Neural crest cell (in vitro differentiated cells): ENCODE data around the gene SAMD8. TPM values are rescaled to one million over a fixed set of nuclear protein-coding genes. Genes with fewer than 3 reads are reported as not detected.

Experiments used
- DNase-seq: peaks from one replicate; pipeline ENCODE4 v3.0.0; 2021; ENCODE audit warnings: low read depth, mixed read lengths, low spot score
- H3K27ac Mint-ChIP-seq: one replicate; pipeline ENCODE4 v1.8.0; 2021; ENCODE audit warnings: mild to moderate bottlenecking, mixed read lengths; ENCODE audit not compliant: unreplicated experiment
- H3K27me3 Mint-ChIP-seq: 2 replicates; pipeline ENCODE4 v1.8.0; 2021; ENCODE audit warnings: low read depth, mild to moderate bottlenecking, mixed read lengths
- H3K36me3 Mint-ChIP-seq: 2 replicates; pipeline ENCODE4 v1.8.0; 2021; ENCODE audit warnings: low read depth, mild to moderate bottlenecking, mixed read lengths
- H3K4me1 Mint-ChIP-seq: 2 replicates; pipeline ENCODE4 v1.8.0; 2021; ENCODE audit warnings: mixed read lengths
- H3K4me3 Mint-ChIP-seq: one replicate; pipeline ENCODE4 v1.8.0; 2021; ENCODE audit warnings: mild to moderate bottlenecking, mixed read lengths
- H3K9me3 Mint-ChIP-seq: 2 replicates; pipeline ENCODE4 v1.8.0; 2021; ENCODE audit warnings: mixed read lengths
- total RNA-seq: library from RNA; stranded (reverse); gene quantifications from 2 replicates; pipeline ENCODE4 v1.2.1, GENCODE V29; 2021
- TF ChIP-seq, protein P1 (sequence below): fragments of 200-600 bp; sonication (generic); conservative IDR thresholded peaks from 2 replicates; pipeline ENCODE4 v1.5.0; 2021; ENCODE audit warnings: antibody characterized with exemption, mild to moderate bottlenecking

SAMD8 gene
- total RNA-seq, 1 donor from 2014 or later: 18.7 TPM

DNA sequence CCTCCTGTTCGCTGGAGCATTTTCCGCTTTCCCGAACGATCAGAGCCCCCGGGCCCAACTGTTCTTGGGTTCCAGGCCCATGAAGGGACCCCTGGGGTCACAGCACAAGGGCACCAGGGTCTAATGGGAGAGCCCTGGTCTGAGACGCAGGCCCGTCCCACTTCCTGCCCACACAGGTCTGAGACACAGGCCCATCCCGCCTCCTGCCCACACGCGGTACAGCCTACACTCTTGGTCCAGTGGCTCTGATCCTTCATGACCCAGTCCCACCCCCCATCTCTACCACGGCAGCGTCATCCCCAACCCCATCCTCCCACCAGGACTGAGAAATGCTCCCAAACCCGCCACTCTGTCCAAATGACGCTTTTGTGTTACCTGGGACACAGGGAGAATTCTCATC, 38.7 kb upstream of the SAMD8 start:
- no peaks in the 10 kb centered on the region for H3K9me3 Mint-ChIP-seq
- peaks cover 19% of the 10 kb centered on the region for H3K4me1 Mint-ChIP-seq
- no peak overlapping the region for H3K27ac Mint-ChIP-seq
- no peaks in the 10 kb centered on the region for H3K27me3 Mint-ChIP-seq
- DNase-seq: no peak
- TF ChIP-seq, protein P1, sequence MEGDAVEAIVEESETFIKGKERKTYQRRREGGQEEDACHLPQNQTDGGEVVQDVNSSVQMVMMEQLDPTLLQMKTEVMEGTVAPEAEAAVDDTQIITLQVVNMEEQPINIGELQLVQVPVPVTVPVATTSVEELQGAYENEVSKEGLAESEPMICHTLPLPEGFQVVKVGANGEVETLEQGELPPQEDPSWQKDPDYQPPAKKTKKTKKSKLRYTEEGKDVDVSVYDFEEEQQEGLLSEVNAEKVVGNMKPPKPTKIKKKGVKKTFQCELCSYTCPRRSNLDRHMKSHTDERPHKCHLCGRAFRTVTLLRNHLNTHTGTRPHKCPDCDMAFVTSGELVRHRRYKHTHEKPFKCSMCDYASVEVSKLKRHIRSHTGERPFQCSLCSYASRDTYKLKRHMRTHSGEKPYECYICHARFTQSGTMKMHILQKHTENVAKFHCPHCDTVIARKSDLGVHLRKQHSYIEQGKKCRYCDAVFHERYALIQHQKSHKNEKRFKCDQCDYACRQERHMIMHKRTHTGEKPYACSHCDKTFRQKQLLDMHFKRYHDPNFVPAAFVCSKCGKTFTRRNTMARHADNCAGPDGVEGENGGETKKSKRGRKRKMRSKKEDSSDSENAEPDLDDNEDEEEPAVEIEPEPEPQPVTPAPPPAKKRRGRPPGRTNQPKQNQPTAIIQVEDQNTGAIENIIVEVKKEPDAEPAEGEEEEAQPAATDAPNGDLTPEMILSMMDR: no peak
- no peak overlapping the region for H3K4me3 Mint-ChIP-seq
- no peaks in the 10 kb centered on the region for H3K36me3 Mint-ChIP-seq

DNA sequence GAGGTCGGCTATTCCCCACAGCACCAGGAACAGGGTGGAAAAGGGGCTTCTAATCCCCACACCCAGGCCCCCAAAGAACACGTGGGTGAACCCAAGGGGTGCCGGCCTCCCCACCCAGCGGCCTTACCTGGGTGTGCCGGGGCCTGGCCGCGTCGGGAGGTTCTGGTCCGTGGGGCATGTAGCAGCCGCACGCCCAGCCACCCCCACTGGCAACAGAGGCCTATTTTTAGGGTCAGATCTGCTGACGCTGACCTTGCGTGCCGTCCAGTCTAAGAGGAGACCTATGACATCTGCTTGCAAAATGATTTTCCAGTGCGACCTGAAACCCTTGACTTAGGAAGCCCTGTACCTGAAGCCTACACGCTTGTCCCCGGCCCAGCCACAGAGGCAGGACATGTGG, 38.0 kb upstream of the SAMD8 start:
- TF ChIP-seq, protein P1: no peak
- H3K4me3 Mint-ChIP-seq: no peak overlapping the region

DNA sequence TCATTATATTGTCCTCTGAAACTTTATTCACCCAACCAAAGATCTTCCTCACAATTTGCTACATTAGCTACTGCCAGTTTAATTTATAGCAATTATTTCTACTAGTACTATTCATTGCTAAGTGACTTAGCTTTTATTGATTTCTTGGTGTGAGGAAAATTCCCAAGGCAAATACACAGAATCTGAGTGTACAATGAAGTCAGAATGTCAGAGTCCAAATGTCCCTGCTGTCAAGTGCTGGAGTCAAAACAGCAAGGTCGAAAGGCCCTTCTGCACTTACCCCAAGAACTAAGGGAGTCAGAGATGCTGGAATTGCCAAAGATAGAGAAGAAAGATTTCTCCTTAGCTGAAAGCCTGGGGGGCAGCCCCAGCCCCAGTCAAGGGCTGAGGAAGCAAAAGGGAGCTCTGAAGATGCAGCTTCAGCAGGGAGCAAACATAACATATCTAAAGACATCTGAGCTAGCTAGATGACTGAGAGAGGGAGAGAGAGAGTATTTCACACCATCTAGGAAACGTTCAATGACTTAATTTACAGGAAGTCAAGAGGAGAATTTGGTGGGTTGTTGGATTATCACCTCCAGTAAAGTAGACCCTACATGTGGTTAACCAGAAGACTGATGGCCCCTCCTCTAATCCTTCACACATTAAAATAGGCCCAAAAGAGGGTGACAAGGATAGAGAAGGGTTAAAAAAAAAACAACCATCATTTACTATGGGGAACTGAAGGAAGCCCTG, 36.6 kb upstream of the SAMD8 start:
- TF ChIP-seq, protein P1: no peak
- no peak overlapping the region for H3K4me3 Mint-ChIP-seq
- peaks cover 23% of the 10 kb centered on the region for H3K4me1 Mint-ChIP-seq
- H3K27me3 Mint-ChIP-seq: no peaks in the 10 kb centered on the region
- H3K36me3 Mint-ChIP-seq: no peaks in the 10 kb centered on the region
- no peak for DNase-seq
- no peaks in the 10 kb centered on the region for H3K9me3 Mint-ChIP-seq
- no peak overlapping the region for H3K27ac Mint-ChIP-seq

More for the DNA sequence above, 38.0 kb upstream of the SAMD8 start:
- Mint-ChIP-seq H3K9me3 (no peaks in the 10 kb centered on the region), H3K36me3 (no peaks in the 10 kb centered on the region), H3K27ac (no peak overlapping the region), H3K4me1 (peaks cover 19% of the 10 kb centered on the region), H3K27me3 (no peaks in the 10 kb centered on the region)
- no peak for DNase-seq

DNA sequence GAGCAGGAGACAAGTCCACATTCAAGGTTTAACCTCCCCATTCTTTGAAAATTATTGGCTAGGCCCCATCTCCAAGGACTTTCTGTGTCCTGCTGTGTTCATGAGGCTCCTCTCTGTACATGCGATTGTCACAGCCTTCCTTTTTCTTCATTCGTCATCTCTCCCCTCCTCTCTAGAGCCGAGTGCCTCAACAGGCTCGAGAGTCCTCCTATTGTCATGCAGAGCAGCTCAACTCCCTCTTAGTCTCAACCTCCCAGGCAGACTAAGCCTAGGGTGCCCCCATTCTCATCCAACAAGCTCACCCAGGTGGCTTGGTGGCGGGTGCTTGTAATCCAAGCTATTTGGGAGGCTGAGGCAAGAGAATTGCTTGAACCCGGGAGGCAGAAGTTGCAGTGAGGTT, 35.1 kb upstream of the SAMD8 start:
- Mint-ChIP-seq H3K4me3 (no peak overlapping the region), H3K9me3 (peaks cover 3% of the 10 kb centered on the region), H3K36me3 (no peaks in the 10 kb centered on the region), H3K27ac (peak overlapping the region; percentile 11), H3K27me3 (no peaks in the 10 kb centered on the region), H3K4me1 (peaks cover 24% of the 10 kb centered on the region)
- DNase-seq: no peak
- TF ChIP-seq, protein P1: no peak

DNA sequence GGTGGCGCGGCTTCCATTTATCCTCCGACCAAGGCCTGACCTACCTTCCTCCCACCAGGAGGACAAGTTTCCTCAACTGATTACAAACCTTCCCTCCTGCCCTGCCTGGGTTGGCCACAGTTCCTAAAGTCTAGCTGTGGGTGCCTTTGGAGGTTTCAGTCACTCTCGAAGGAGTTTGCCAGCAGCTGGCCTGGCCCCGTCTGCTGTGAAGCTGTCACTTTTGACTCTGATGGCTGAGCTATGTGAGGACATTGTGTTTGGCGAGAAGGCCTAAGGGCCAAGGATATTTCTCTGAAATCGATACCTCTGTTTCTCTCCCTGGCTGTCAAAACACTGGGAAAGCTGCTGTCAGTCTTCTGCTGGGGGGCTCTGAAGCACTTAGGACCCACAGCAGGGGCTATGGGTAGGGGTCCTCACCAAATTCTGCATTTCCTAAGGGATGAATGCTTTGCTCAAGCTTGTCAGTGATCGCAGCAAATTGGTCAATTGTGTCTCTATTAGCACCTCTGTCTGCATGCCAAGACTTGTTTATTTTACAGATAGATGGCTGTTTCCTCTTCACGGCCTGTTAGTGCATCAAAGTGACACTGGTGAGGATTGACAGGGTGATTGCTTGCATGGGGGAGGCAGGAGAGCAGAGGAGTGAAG, 31.9 kb upstream of the SAMD8 start:
- TF ChIP-seq, protein P1: no peak
- no peaks in the 10 kb centered on the region for H3K27me3 Mint-ChIP-seq
- no peaks in the 10 kb centered on the region for H3K36me3 Mint-ChIP-seq
- H3K9me3 Mint-ChIP-seq: peaks cover 7% of the 10 kb centered on the region
- H3K4me1 Mint-ChIP-seq: peaks cover 24% of the 10 kb centered on the region
- DNase-seq: no peak
- no peak overlapping the region for H3K27ac Mint-ChIP-seq
- no peak overlapping the region for H3K4me3 Mint-ChIP-seq
